HG03521 (cell line): ENCODE measurements around the gene BEX2.

ENCODE experiments used
- ATAC-seq: cut with Tn5 transposase; IDR thresholded peaks from one replicate; pipeline ENCODE4 v1.9.1; 2021; ENCODE audit warnings: mild to moderate bottlenecking, moderate library complexity; ENCODE audit not compliant: unreplicated experiment

Gene BEX2

DNA sequence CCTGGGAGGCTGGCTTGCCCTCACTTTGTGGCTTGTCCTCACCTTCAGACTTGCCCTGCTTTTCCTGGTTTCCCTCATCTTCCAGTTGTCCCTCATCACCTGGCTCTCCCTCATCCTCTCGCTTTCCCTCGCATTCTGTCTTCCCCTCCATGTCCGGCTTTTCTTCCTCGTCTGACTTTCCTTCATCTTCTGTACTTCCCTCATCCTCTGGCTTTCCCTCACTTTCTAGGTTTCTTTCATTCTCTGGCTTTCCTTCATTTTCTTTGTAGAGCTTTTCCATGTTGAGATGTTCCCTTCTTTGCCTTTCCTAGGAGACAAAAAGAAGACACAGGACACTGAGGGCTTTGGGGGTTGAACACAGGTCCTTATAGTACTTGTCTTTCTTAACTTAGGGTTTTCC, 36.5 kb downstream of the BEX2 start:
- ATAC-seq: no peak
